K562 (cell line): ENCODE measurements around the gene SLC17A9. TPM values are rescaled to one million over a fixed set of nuclear protein-coding genes. Genes with fewer than 3 reads are reported as not detected.

Experiments used
- ATAC-seq: fragments of 200-7000 bp; cut with Tn5 transposase; 3 replicates; pipeline ENCODE4 v1.9.1; 2020; ENCODE audit warnings: moderate library complexity
- BruUV-seq: library from RNA; stranded (reverse); fragments of 400-500 nt; replicated peaks from 2 replicates; lab custom pipeline; 2021; lab: Mats Ljungman, UMichigan
- CTCF ChIA-PET: fragments of 300-600 bp; formaldehyde crosslinking; extraction: SDS; loops from one replicate; lab custom pipeline; 2021; ENCODE audit warnings: low intra/inter-chr PET ratio; lab: Yijun Ruan, JAX
- POLR2A ChIA-PET: fragments of 300-600, 350-650 bp; sonication (Branson Sonifier 250); formaldehyde crosslinking; extraction: SDS; loops from one replicate; lab custom pipeline; 2021; ENCODE audit warnings: antibody characterized with exemption, inconsistent platforms; lab: Yijun Ruan, JAX
- DNase-seq, 4 experiments: peaks; one replicate each; pipeline versions ENCODE4 v3.0.0 to v3.0.0-alpha.2; 2011 to 2018; ENCODE audit warnings: low spot score in 3 of 4, mixed read lengths in 3 of 4; ENCODE audit errors: extremely low read depth in 1 of 4
- FAIRE-seq: peaks from 2 replicates; lab custom pipeline; 2011; peaks lifted over from hg19 to GRCh38; lab: Jason Lieb, UNC
- H2AFZ ChIP-seq: 2 replicates; pipeline ENCODE4 v1.6.0; 2011; ENCODE audit warnings: low read depth, low read length, control low read depth, inconsistent platforms
- H3K27ac ChIP-seq: fragments of 200-600 bp; 3 replicates; pipeline ENCODE4 v1.8.0; 2011; ENCODE audit warnings: low read depth, mild to moderate bottlenecking, control low read depth, inconsistent platforms, low read length, moderate library complexity, mixed read lengths; ENCODE audit errors: extremely low read depth
- H3K27me3 ChIP-seq, 2 experiments: fragments of 300-600 bp in 1 of 2; 2 replicates in 1 of 2; 3 replicates in 1 of 2; pipeline versions ENCODE4 v1.6.0 to v1.8.0; 2011; ENCODE audit warnings: inconsistent platforms in 2 of 2, low read length in 2 of 2, mild to moderate bottlenecking in 1 of 2, mixed read lengths in 1 of 2, moderate library complexity in 1 of 2; ENCODE audit not compliant: control insufficient read depth in 2 of 2, insufficient read depth in 2 of 2
- H3K36me3 ChIP-seq: fragments of 300-600 bp; 3 replicates; pipeline ENCODE4 v1.8.0; 2011; ENCODE audit warnings: mild to moderate bottlenecking, low read length, inconsistent platforms; ENCODE audit not compliant: control insufficient read depth, insufficient read depth
- H3K4me1 ChIP-seq, 2 experiments: fragments of 200-600 bp in 1 of 2; replicated peaks in 1 of 2; 2 replicates in 1 of 2; 3 replicates in 1 of 2; pipeline versions ENCODE4 v1.5.1 to v1.8.0; 2011; ENCODE audit warnings: inconsistent platforms in 2 of 2, low read length in 2 of 2, mild to moderate bottlenecking in 1 of 2, mixed read lengths in 1 of 2, moderate library complexity in 1 of 2; ENCODE audit not compliant: control insufficient read depth in 2 of 2, insufficient read depth in 2 of 2
- H3K4me2 ChIP-seq: 2 replicates; pipeline ENCODE4 v1.6.1; 2011; ENCODE audit warnings: low read length, control low read depth, inconsistent platforms, mixed read lengths; ENCODE audit not compliant: insufficient read depth
- H3K4me3 ChIP-seq: fragments of 200-600 bp; sonication (generic), shearing (Covaris generic); 2 replicates; pipeline ENCODE4 v1.5.1; 2016; ENCODE audit warnings: control low read depth, inconsistent platforms
- H3K79me2 ChIP-seq: fragments of 200-600 bp; 3 replicates; pipeline ENCODE4 v1.8.0; 2011; ENCODE audit warnings: low read length, inconsistent platforms; ENCODE audit not compliant: control insufficient read depth, insufficient read depth
- H3K9ac ChIP-seq, 2 experiments: 2 replicates each; pipeline versions ENCODE4 v1.6.0 to v1.6.1; 2011; ENCODE audit warnings: low read depth in 2 of 2, low read length in 2 of 2, control low read depth in 1 of 2, inconsistent platforms in 1 of 2, mild to moderate bottlenecking in 1 of 2, mixed read lengths in 1 of 2; ENCODE audit not compliant: insufficient read depth in 1 of 2
- H3K9me1 ChIP-seq: one replicate; pipeline ENCODE4 v1.6.0; 2011; ENCODE audit warnings: inconsistent platforms, mild to moderate bottlenecking, low read length, moderate library complexity; ENCODE audit not compliant: control insufficient read depth, insufficient read depth
- H3K9me3 ChIP-seq: replicated peaks from 2 replicates; pipeline ENCODE4 v1.5.1; 2011; ENCODE audit warnings: low read depth, low read length, inconsistent platforms; ENCODE audit not compliant: control insufficient read depth, insufficient read depth
- H4K20me1 ChIP-seq: replicated peaks from 2 replicates; pipeline ENCODE4 v1.6.1; 2011; ENCODE audit warnings: low read length, inconsistent platforms, mixed read lengths; ENCODE audit not compliant: control insufficient read depth, insufficient read depth
- BMI1 ChIP-seq: fragments of 150-350 bp; IDR thresholded peaks from 2 replicates; pipeline ENCODE4 v1.6.1; 2014; ENCODE audit warnings: low read length
- CEBPB ChIP-seq: fragments of 450-650 bp; IDR thresholded peaks from 2 replicates; pipeline ENCODE4 v1.6.1; 2016; ENCODE audit warnings: missing genetic modification characterization, missing compliant biosample characterization
- MEIS2 ChIP-seq: fragments of 450-650 bp; IDR thresholded peaks from 2 replicates; pipeline ENCODE4 v1.6.1; 2014; ENCODE audit warnings: mild to moderate bottlenecking; ENCODE audit not compliant: partially characterized antibody
- MNT ChIP-seq, 2 experiments: fragments of 450-650 bp; conservative IDR thresholded peaks; 2 replicates each; pipeline ENCODE4 v1.6.1; 2017; ENCODE audit warnings: mild to moderate bottlenecking in 2 of 2, moderate library complexity in 2 of 2
- MXI1 ChIP-seq: IDR thresholded peaks from 2 replicates; pipeline ENCODE4 v1.6.1; 2011; ENCODE audit warnings: low read depth, mild to moderate bottlenecking, improper control_type of control experiment, low read length
- NFIC ChIP-seq: fragments of 450-650 bp; IDR thresholded peaks from 2 replicates; pipeline ENCODE4 v1.6.1; 2017; ENCODE audit warnings: mild to moderate bottlenecking, inconsistent platforms
- PATZ1 ChIP-seq: fragments of 250-450 bp; sonication (Bioruptor Pico); IDR thresholded peaks from 2 replicates; pipeline ENCODE4 v1.5.0; 2020; ENCODE audit warnings: mild to moderate bottlenecking, borderline replicate concordance
- PBX2 ChIP-seq, 2 experiments: IDR thresholded peaks in 1 of 2; conservative IDR thresholded peaks in 1 of 2; 2 replicates each; pipeline ENCODE4 v1.6.1; 2016; ENCODE audit warnings: low read depth in 2 of 2, mild to moderate bottlenecking in 1 of 2, missing compliant biosample characterization in 1 of 2, missing genetic modification characterization in 1 of 2, moderate library complexity in 1 of 2
- RFX1 ChIP-seq: fragments of 450-650 bp; IDR thresholded peaks from 2 replicates; pipeline ENCODE4 v1.6.1; 2016; ENCODE audit warnings: mild to moderate bottlenecking, moderate library complexity
- TBL1XR1 ChIP-seq, 2 experiments: IDR thresholded peaks; 2 replicates each; pipeline ENCODE4 v1.6.1; 2012; ENCODE audit warnings: improper control_type of control experiment in 2 of 2, low read length in 2 of 2, mild to moderate bottlenecking in 1 of 2
- ZBTB5 ChIP-seq: fragments of 450-650 bp; IDR thresholded peaks from 2 replicates; pipeline ENCODE4 v1.6.1; 2017; ENCODE audit warnings: antibody characterized with exemption
- WGBS: fragments of 100-300 bp; shearing (Covaris generic); methylation state at CpG from one replicate; pipeline ENCODE4 v1.1.6; 2016; ENCODE audit warnings: low coverage, mixed read lengths; ENCODE audit not compliant: insufficient coverage; ENCODE audit errors: missing lambda C conversion rate; 5-methylcytosine and 5-hydroxymethylcytosine counted together
- in situ Hi-C: fragments of 300-500 bp; cut with MboI; formaldehyde crosslinking; loops from 4 replicates; pipeline ENCODE4 v1.15.0; 2018; ENCODE audit warnings: inconsistent platforms, mixed read lengths
- intact Hi-C: fragments of 100-400 bp; cut with micrococcal nuclease; formaldehyde crosslinking; loops from 2 replicates; pipeline ENCODE4 v1.14.2; 2022
- polyA plus RNA-seq, 8 experiments: library from polyadenylated mRNA; depleted of rRNA in 4 of 8; stranded (reverse) in 5 of 8; unstranded in 3 of 8; fragments of >200 nt; fragmentation: Nextera tagmentation in 2 of 8; fragmentation: Illumina TruSeq in 1 of 8; extraction: Ambion mirVana in 2 of 8; extraction: Trizol in 1 of 8; gene quantifications; 2 replicates each; pipeline versions ENCODE4 v1.2.1 to v1.2.3, GENCODE V29; 2011 to 2014; ENCODE audit warnings: inconsistent platforms in 1 of 8, missing spikeins in 1 of 8
- total RNA-seq, 7 experiments: library from RNA; depleted of rRNA in 6 of 7; stranded (reverse); fragments of >200 nt in 6 of 7; fragmentation: Illumina TruSeq in 2 of 7; extraction: Trizol in 2 of 7; gene quantifications; 2 replicates each; pipeline versions ENCODE4 v1.2.1 to v1.2.3, GENCODE V29; 2011 to 2021; ENCODE audit warnings: low replicate concordance in 1 of 7

The SLC17A9 gene
- total and polyA plus RNA-seq, 9 of the 15 experiments (the other 6 are each of a cell fraction or from before 2014, with no cell fraction given) = 0.04 to 0.31 TPM; not detected in 7

GRCh38 chr20:62924442-62925075 is 27.9 kb upstream of the SLC17A9 start:
- POLR2A ChIA-PET = interaction anchor here (0.7 to 5.1 kb wide), 5 partner anchors 11 to 653 kb away, joined by 3 to 64 read pairs (median 4); partner anchors contain the start of gene GID8
- Histone ChIP-seq H3K4me2 (peak overlapping the region; percentile 97), H3K9me1 (peaks cover 7% of the 10 kb centered on the region), H3K9ac (peak overlapping the region; percentile 84 to 90; a peak in 3 of 4 replicates), H3K27ac (peak overlapping the region; percentile 88), H4K20me1 (peaks cover 77% of the 10 kb centered on the region), H3K27me3 (no peaks in the 10 kb centered on the region), H3K79me2 (peaks cover 99% of the 10 kb centered on the region), H2AFZ (no peak overlapping the region), H3K4me1 (peaks cover 41 to 50% of the 10 kb centered on the region in 2 experiments; a peak in 4 of 5 replicates), H3K36me3 (peaks cover 32% of the 10 kb centered on the region; the same call in 2 of the 3 replicates), H3K9me3 (no peaks in the 10 kb centered on the region), H3K4me3 (peak overlapping the region; percentile 70)
- FAIRE-seq = peak; percentile 19
- CTCF ChIA-PET = no interaction called here
- DNase-seq = peak in 1 of 4 experiments; percentile 43
- ATAC-seq = peak; percentile 31
- WGBS = 19% methylated on average over 12 of the region's 12 CpGs
- in situ Hi-C loops = no loop called here
- intact Hi-C loops = no loop called here
- BruUV-seq = no TSS peak
- TF ChIP-seq NFIC (no peak), TBL1XR1 (IDR thresholded peaks at IDR 0.05; ENCODE audit: low read length in 2 of 2) (0 out of 4 replicates have a peak, but pooled peaks of 1 of the 2 experiments have one; percentile 18), CEBPB (tag) (peak; percentile 55), BMI1 (0 out of 2 replicates have a peak, but pooled peaks have one; percentile 35), ZBTB5 (no peak), PATZ1 (CRISPR knock-in tag) (no peak), MEIS2 (peak; percentile 45), RFX1 (peak; percentile 88), MNT (conservative IDR thresholded peaks at IDR 0.05) (0 out of 4 replicates have a peak, but pooled peaks of 1 of the 2 experiments have one; percentile 37), MXI1 (peak; percentile 63), PBX2 (CRISPR knock-in tag; IDR thresholded peaks at IDR 0.05; ENCODE audit: low read depth) (peak; percentile 62), PBX2 (tag; conservative IDR thresholded peaks at IDR 0.05; ENCODE audit: low read depth) (peak; percentile 86)
